Cardiac septum (tissue), 1 donor: ENCODE results near the gene ALDH3B2. TPM values are rescaled to one million over a fixed set of nuclear protein-coding genes. Genes with fewer than 3 reads are reported as not detected.
"Not testable (repeated sequence)": the region's sequence is repeated elsewhere in the genome, so short reads cannot be mapped to it uniquely, and the experiment has no call there.

Source experiments
- DNase-seq: peaks from one replicate; pipeline ENCODE4 v3.0.0-alpha.2; 2020; ENCODE audit warnings: low spot score
- intact Hi-C: fragments of 100-400 bp; cut with DNase I; formaldehyde crosslinking; loops from one replicate; pipeline ENCODE4 v1.14.0; 2022
- total RNA-seq: library from RNA; stranded (reverse); fragmentation: NEBNext Ultra II Directional; extraction: Animal tissue kit (Norgen Biotek cat#: 25700); gene quantifications from one replicate; pipeline ENCODE4 v1.2.1, GENCODE V29; 2021
- donor health status: DM: no; HTN: no; CAD: no.

ALDH3B2 gene
- total RNA-seq, 1 donor from 2014 or later, result not detected

- intact Hi-C loops, result no loop called here
- no peak for DNase-seq
Measured at GRCh38 chr11:67689178-67689577, 14.8 kb upstream of the ALDH3B2 start.

- intact Hi-C loops, result no loop called here
- no peak for DNase-seq
Measured at GRCh38 chr11:67687986-67688385, 13.6 kb upstream of the ALDH3B2 start.

- intact Hi-C loops, result not testable (repeated sequence)
Measured at GRCh38 chr11:67685641-67686332, 11.4 kb upstream of the ALDH3B2 start.

GRCh38 chr11:67682126-67683034, 8.0 kb upstream of the ALDH3B2 start:
- DNase-seq, intact Hi-C loops: not testable (repeated sequence)

More at GRCh38 chr11:67685641-67686332, 11.4 kb upstream of the ALDH3B2 start:
- not testable (repeated sequence) for DNase-seq

GRCh38 chr11:67680696-67681470, 6.5 kb upstream of the ALDH3B2 start:
- intact Hi-C loops, result no loop called here

GRCh38 chr11:67675058-67675747, 780 bp upstream of the ALDH3B2 start:
- DNase-seq, result no peak
- intact Hi-C loops, result no loop called here

More at GRCh38 chr11:67680696-67681470, 6.5 kb upstream of the ALDH3B2 start:
- DNase-seq, result no peak

GRCh38 chr11:67673902-67674301, 521 bp downstream of the ALDH3B2 start:
- no peak for DNase-seq
- intact Hi-C loops, result no loop called here

GRCh38 chr11:67673358-67673757, 1.1 kb downstream of the ALDH3B2 start:
- DNase-seq, result no peak
- intact Hi-C loops, result no loop called here

- no peak for DNase-seq
Measured at GRCh38 chr11:67671211-67671520, 3.3 kb downstream of the ALDH3B2 start.

GRCh38 chr11:67670316-67671210, 3.9 kb downstream of the ALDH3B2 start:
- DNase-seq, result no peak
- intact Hi-C loops, result no loop called here

More at GRCh38 chr11:67671211-67671520, 3.3 kb downstream of the ALDH3B2 start:
- intact Hi-C loops, result no loop called here

GRCh38 chr11:67668192-67668551, 6.3 kb downstream of the ALDH3B2 start:
- no peak for DNase-seq
- intact Hi-C loops, result no loop called here

GRCh38 chr11:67667490-67668191, 6.8 kb downstream of the ALDH3B2 start:
- no peak for DNase-seq
- intact Hi-C loops, result no loop called here

GRCh38 chr11:67666676-67667489, 7.5 kb downstream of the ALDH3B2 start:
- no peak for DNase-seq
- intact Hi-C loops, result no loop called here

GRCh38 chr11:67666303-67666645, 8.1 kb downstream of the ALDH3B2 start:
- DNase-seq, result no peak
- intact Hi-C loops, result no loop called here

GRCh38 chr11:67665541-67666302, 8.7 kb downstream of the ALDH3B2 start:
- no peak for DNase-seq
- intact Hi-C loops, result no loop called here

- intact Hi-C loops, result no loop called here
- no peak for DNase-seq
Measured at GRCh38 chr11:67664696-67665540, 9.5 kb downstream of the ALDH3B2 start.
